ENCODE data around the gene CCR7. TPM values are rescaled to one million over a fixed set of nuclear protein-coding genes. Genes with fewer than 3 reads are reported as not detected.

Gene CCR7
- total RNA-seq, 1 experiment from 2014 or later, result 0.30 TPM

GRCh38 chr17:40506786-40507185, 58.5 kb downstream of the CCR7 start:
- H3K4me3 ChIP-seq (ENCODE audit: low read depth, low read length, poor library complexity, severe bottlenecking), result no peak overlapping the region
- ChIA-PET CTCF (no interaction called here), POLR2A (ENCODE audit: low non-redundant PET) (no interaction called here)
- BruUV-seq (replicated peaks), result no TSS peak
- no peaks in the 10 kb centered on the region for H3K9me3 ChIP-seq (ENCODE audit: low read depth, low read length, poor library complexity, severe bottlenecking)
- H3K27me3 ChIP-seq (replicated peaks; ENCODE audit: insufficient read depth, low read depth, low read length, poor library complexity), result no peaks in the 10 kb centered on the region
- H3K27ac ChIP-seq (ENCODE audit: low read depth, low read length, poor library complexity, severe bottlenecking), result no peak overlapping the region
- H3K36me3 ChIP-seq (ENCODE audit: insufficient read depth, low read length, poor library complexity, severe bottlenecking), result no peaks in the 10 kb centered on the region
- intact Hi-C loops (cut with micrococcal nuclease; ENCODE audit: unreplicated experiment), result no loop called here
- H3K4me1 ChIP-seq (ENCODE audit: insufficient read depth, low read length, poor library complexity, severe bottlenecking), result no peaks in the 10 kb centered on the region
- TF ChIP-seq CTCF (conservative IDR thresholded peaks at IDR 0.05; ENCODE audit: low read depth, low read length) (no peak), EZH2 (IDR thresholded peaks at IDR 0.05; ENCODE audit: borderline replicate concordance, low read depth, low read length, poor library complexity, severe bottlenecking) (no peak)
- DNase-seq (ENCODE audit: low spot score), result no peak

Other genes with a start within 250 kb of the CCR7 start
- gene GJD3, start 200.7 kb downstream of the CCR7 start, total RNA-seq (2021), result not detected in 2 replicates
- 188 and 216 TPM in 2 replicates for gene TOP2A, start 147.6 kb downstream of the CCR7 start, total RNA-seq (2021)
- 4.8 and 6.5 TPM in 2 replicates for gene IGFBP4, start 122.0 kb downstream of the CCR7 start, total RNA-seq (2021)
- gene TNS4, start 63.8 kb downstream of the CCR7 start, total RNA-seq (2021), result not detected in 2 replicates
- gene SMARCE1, start 82.3 kb upstream of the CCR7 start, total RNA-seq (2021), result 91.4 and 108 TPM in 2 replicates
- gene KRT222, start 99.7 kb upstream of the CCR7 start, total RNA-seq (2021), result not detected in 2 replicates
- not detected in 2 replicates for gene KRT24, start 138.3 kb upstream of the CCR7 start, total RNA-seq (2021)
- gene KRT25, start 189.9 kb upstream of the CCR7 start, total RNA-seq (2021), result 0.28 and 0.42 TPM in 2 replicates
- gene KRT26, start 206.7 kb upstream of the CCR7 start, total RNA-seq (2021), result not detected in 2 replicates
- not detected in 2 replicates for gene KRT27, start 217.1 kb upstream of the CCR7 start, total RNA-seq (2021)
- not detected in 2 replicates for gene KRT28, start 234.5 kb upstream of the CCR7 start, total RNA-seq (2021)